GM19395 (cell line): ENCODE data around the gene JAK2.

Experiments used
- ATAC-seq: cut with Tn5 transposase; IDR thresholded peaks from one replicate; pipeline ENCODE4 v1.9.1; 2021; ENCODE audit warnings: mild to moderate bottlenecking, moderate library complexity; ENCODE audit not compliant: unreplicated experiment

The JAK2 gene

DNA sequence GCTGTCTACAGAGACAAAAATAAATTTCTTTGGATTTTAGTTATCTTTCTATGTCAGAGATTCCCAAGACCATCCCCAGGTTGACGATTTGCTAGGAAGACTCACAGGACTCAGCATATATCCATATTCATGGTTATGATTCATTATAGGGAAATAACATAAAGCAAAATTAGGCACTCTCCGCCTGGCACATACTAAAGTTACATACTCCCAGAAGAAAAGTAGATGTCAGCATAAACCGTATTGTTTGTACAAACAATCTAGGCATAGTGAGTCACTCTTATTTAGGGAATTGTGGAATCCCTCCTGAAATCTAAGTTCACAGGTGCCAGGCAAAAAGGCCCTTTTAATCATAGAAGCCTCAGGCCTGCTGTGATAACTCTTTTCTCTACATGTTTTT lies 137.4 kb downstream of the JAK2 start:
- no peak for ATAC-seq

DNA sequence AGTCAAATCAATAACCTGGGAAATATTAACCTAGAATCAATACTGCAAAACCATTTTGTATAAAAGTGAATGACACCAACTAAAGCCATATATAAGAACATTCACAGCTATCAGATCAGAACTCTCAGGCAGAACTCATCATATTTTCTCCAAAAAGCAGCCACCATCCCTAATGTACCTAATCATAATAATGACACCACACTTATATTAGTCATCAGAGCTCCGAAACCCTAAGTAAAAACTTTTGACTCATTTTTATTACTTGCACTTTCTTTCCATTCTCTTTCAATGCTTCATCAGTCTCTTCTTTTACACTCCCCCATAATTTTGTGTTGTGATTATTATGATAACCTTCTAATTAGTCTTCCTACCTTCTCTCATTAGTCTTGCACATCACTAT lies 155.1 kb downstream of the JAK2 start:
- ATAC-seq = no peak

DNA sequence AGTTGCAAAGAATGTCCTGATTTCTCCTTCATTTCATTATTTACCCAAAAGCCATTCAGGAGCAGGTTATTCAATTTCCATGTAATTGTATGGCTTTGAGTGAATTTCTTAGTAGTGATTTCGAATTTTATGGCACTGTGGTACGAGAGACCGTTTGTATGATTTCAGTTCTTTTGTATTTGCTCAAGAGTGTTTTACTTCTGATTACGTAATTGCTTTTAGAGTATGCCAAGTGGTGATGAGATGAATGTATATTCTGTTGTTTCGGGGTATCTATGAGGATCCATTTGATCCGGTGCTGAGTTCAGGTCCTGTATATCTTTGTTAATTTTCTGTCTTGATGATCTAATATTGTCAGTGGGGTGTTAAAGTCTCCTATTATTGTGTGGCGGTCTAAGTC lies 159.1 kb downstream of the JAK2 start:
- no peak for ATAC-seq

DNA sequence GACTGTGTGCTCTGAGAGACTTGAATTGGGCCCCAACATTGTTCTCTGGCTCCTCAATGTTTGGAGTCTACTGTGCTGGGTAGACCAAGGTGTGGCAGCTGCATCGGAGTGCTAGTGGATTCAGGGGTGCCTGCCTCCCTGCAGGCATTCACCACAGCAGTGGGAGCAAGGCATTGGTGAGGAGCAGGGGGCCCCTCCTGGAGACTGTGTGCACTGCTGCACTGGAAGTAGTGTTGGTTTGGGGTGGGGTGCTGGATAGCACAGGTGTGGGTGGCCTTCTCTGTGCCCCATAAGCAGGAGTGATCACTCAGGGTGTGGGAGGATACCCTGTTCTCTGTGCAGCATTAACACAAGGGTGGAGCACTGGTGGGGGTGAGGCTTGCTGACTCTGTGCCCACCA lies 161.2 kb downstream of the JAK2 start:
- no peak for ATAC-seq
